Panc1 (cell line): Measurements from ENCODE around the gene CNNM2. TPM values are rescaled to one million over a fixed set of nuclear protein-coding genes. Genes with fewer than 3 reads are reported as not detected.

Experiments
- ATAC-seq: fragments of 200-7000 bp; cut with Tn5 transposase; 2 replicates; pipeline ENCODE4 v1.9.1; 2020; ENCODE audit warnings: mild to moderate bottlenecking, moderate library complexity
- BruUV-seq: library from RNA; stranded (reverse); fragments of 400-500 nt; replicated peaks from 2 replicates; lab custom pipeline; 2021; lab: Mats Ljungman, UMichigan
- CTCF ChIA-PET: fragments of 300-600 bp; sonication (Branson Sonifier 250); formaldehyde crosslinking; loops from one replicate; lab custom pipeline; 2022; ENCODE audit warnings: antibody characterized with exemption; lab: Charles Lee
- POLR2A ChIA-PET: fragments of 300-600 bp; sonication (Branson Sonifier 250); formaldehyde crosslinking; loops from one replicate; lab custom pipeline; 2022; ENCODE audit warnings: antibody characterized with exemption; lab: Charles Lee
- DNase-seq: peaks from one replicate; pipeline ENCODE4 v3.0.0-alpha.2; 2010; ENCODE audit warnings: low read depth, low spot score
- H3K27ac ChIP-seq: 2 replicates; pipeline ENCODE4 v1.5.1; 2011; ENCODE audit warnings: mild to moderate bottlenecking, low read length, inconsistent platforms
- H3K27me3 ChIP-seq: fragments of 200-500 bp; sonication (Bioruptor generic); 2 replicates; pipeline ENCODE4 v1.6.0; 2014; ENCODE audit warnings: low read length, inconsistent platforms; ENCODE audit not compliant: control insufficient read depth, insufficient read depth
- H3K36me3 ChIP-seq: fragments of 200-500 bp; sonication (Bioruptor generic); 2 replicates; pipeline ENCODE4 v1.5.1; 2014; ENCODE audit warnings: inconsistent platforms, mild to moderate bottlenecking, low read length, moderate library complexity; ENCODE audit not compliant: control insufficient read depth, insufficient read depth
- H3K4me1 ChIP-seq: 2 replicates; pipeline ENCODE4 v1.5.1; 2011; ENCODE audit warnings: inconsistent platforms, mild to moderate bottlenecking, low read length, moderate library complexity; ENCODE audit not compliant: control insufficient read depth, insufficient read depth
- H3K4me3 ChIP-seq, 2 experiments: 2 replicates each; pipeline ENCODE4 v1.5.1; 2011 to 2012; ENCODE audit warnings: low read depth in 2 of 2, low read length in 2 of 2, mild to moderate bottlenecking in 2 of 2, inconsistent platforms in 1 of 2, moderate library complexity in 1 of 2
- H3K9me3 ChIP-seq: fragments of 200-500 bp; sonication (Bioruptor generic); 2 replicates; pipeline ENCODE4 v1.5.1; 2014; ENCODE audit warnings: low read depth, mild to moderate bottlenecking, inconsistent platforms, low read length, moderate library complexity; ENCODE audit not compliant: control insufficient read depth, insufficient read depth
- CTCF ChIP-seq: fragments of 450-650 bp; IDR thresholded peaks from 2 replicates; pipeline ENCODE4 v1.5.1; 2017; ENCODE audit warnings: mild to moderate bottlenecking
- POLR2AphosphoS5 ChIP-seq: IDR thresholded peaks from 2 replicates; pipeline ENCODE4 v1.6.1; 2012; ENCODE audit warnings: mild to moderate bottlenecking, low read depth, low read length, moderate library complexity
- REST ChIP-seq, 2 experiments: IDR thresholded peaks; 2 replicates each; pipeline ENCODE4 v1.6.1; 2011 to 2012; ENCODE audit warnings: low read depth in 2 of 2, control low read depth in 1 of 2, low read length in 1 of 2, mild to moderate bottlenecking in 1 of 2, moderate library complexity in 1 of 2; ENCODE audit not compliant: insufficient read depth in 1 of 2
- SIN3A ChIP-seq: IDR thresholded peaks from 2 replicates; pipeline ENCODE4 v1.6.1; 2012; ENCODE audit warnings: low read depth, mild to moderate bottlenecking, low read length, moderate library complexity, borderline replicate concordance; ENCODE audit not compliant: insufficient read depth
- TCF7L2 ChIP-seq: IDR thresholded peaks from 2 replicates; pipeline ENCODE4 v1.6.1; 2011; ENCODE audit warnings: mild to moderate bottlenecking, low read depth, low read length, inconsistent platforms
- in situ Hi-C: cut with HindIII; loops from 2 replicates; pipeline ENCODE4 v1.10.0; 2016; ENCODE audit warnings: low sequenced_read_pairs, low pct_unique_long_range_greater_than_20kb
- intact Hi-C: fragments of 100-400 bp; cut with micrococcal nuclease; formaldehyde crosslinking; loops from one replicate; pipeline ENCODE4 v1.10.0; 2022; ENCODE audit not compliant: unreplicated experiment
- total RNA-seq: library from RNA; stranded (reverse); gene quantifications from one replicate; pipeline ENCODE4 v1.2.1, GENCODE V29; 2021; ENCODE audit not compliant: unreplicated experiment

Gene CNNM2
- total RNA-seq, 1 experiment from 2014 or later = 27.1 TPM

- Histone ChIP-seq H3K4me1 (no peaks in the 10 kb centered on the region), H3K4me3 (no peak overlapping the region), H3K27me3 (no peaks in the 10 kb centered on the region), H3K27ac (no peak overlapping the region), H3K9me3 (no peaks in the 10 kb centered on the region), H3K36me3 (no peaks in the 10 kb centered on the region)
- DNase-seq = no peak
- ChIA-PET POLR2A (no interaction called here), CTCF (no interaction called here)
- no peak for ATAC-seq
- intact Hi-C loops (no loop called here), in situ Hi-C loops (no loop called here)
- BruUV-seq = no TSS peak
- no peak for TF ChIP-seq POLR2AphosphoS5
- TF ChIP-seq SIN3A = no peak
- no peak for TF ChIP-seq CTCF
- TF ChIP-seq REST (IDR thresholded peaks at IDR 0.05; ENCODE audit: insufficient read depth in 1 of 2, low read depth in 2 of 2, low read length in 1 of 2) = no peak
- TF ChIP-seq TCF7L2 = no peak
Observed at GRCh38 chr10:103047381-103047780, 129.3 kb downstream of the CNNM2 start.

- no peak for ATAC-seq
- Histone ChIP-seq H3K36me3 (no peaks in the 10 kb centered on the region), H3K27me3 (no peaks in the 10 kb centered on the region), H3K9me3 (no peaks in the 10 kb centered on the region), H3K27ac (no peak overlapping the region), H3K4me3 (no peak overlapping the region), H3K4me1 (no peaks in the 10 kb centered on the region)
- ChIA-PET POLR2A (no interaction called here), CTCF (no interaction called here)
- in situ Hi-C loops (no loop called here), intact Hi-C loops (no loop called here)
- no TSS peak for BruUV-seq
- no peak for DNase-seq
- no peak for TF ChIP-seq POLR2AphosphoS5
- no peak for TF ChIP-seq REST (IDR thresholded peaks at IDR 0.05; ENCODE audit: insufficient read depth in 1 of 2, low read depth in 2 of 2, low read length in 1 of 2)
- TF ChIP-seq CTCF = no peak
- TF ChIP-seq SIN3A = no peak
- no peak for TF ChIP-seq TCF7L2
Observed at GRCh38 chr10:103049237-103049636, 131.1 kb downstream of the CNNM2 start.
